ENCODE data around the gene CDKN1C. TPM values are rescaled to one million over a fixed set of nuclear protein-coding genes. Genes with fewer than 3 reads are reported as not detected.
A peak's percentile ranks its signal among the peaks of the same experiment; 100 is the strongest.

Gene CDKN1C
- total RNA-seq, 4 donors from 2014 or later: 87.0 to 201 (median 121) TPM

- no peak for ATAC-seq
- 100% methylated on average over 4 of the region's 11 CpGs; no CpG with 5 or more reads in 1 of the 2 donors for WGBS, 2 donors (ENCODE audit: low coverage in 1 of 2)
- TF ChIP-seq CTCF (IDR thresholded peaks at IDR 0.05) (no peak), EP300 (IDR thresholded peaks at IDR 0.05) (no peak), POLR2AphosphoS5 (IDR thresholded peaks at IDR 0.05) (no peak), POLR2A (IDR thresholded peaks at IDR 0.05) (no peak)
- Histone ChIP-seq H3K4me3 (no peak overlapping the region), H3K27ac (no peak overlapping the region), H3K4me1 (peaks cover 0 to 32% (median 13%) of the 10 kb centered on the region in 3 donors), H3K27me3 (peaks cover 66% of the 10 kb centered on the region), H3K36me3 (no peaks in the 10 kb centered on the region), H3K9me3 (no peaks in the 10 kb centered on the region)
Measured at GRCh38 chr11:2926611-2927051, 41.1 kb upstream of the CDKN1C start.

GRCh38 chr11:2924821-2925675, 39.5 kb upstream of the CDKN1C start:
- ATAC-seq: no peak
- H3K9me3 ChIP-seq: no peaks in the 10 kb centered on the region
- peaks cover 59% of the 10 kb centered on the region for H3K27me3 ChIP-seq
- TF ChIP-seq POLR2A (IDR thresholded peaks at IDR 0.05) (no peak), EP300 (IDR thresholded peaks at IDR 0.05) (no peak), POLR2AphosphoS5 (IDR thresholded peaks at IDR 0.05) (no peak), CTCF (IDR thresholded peaks at IDR 0.05) (no peak)
- peaks cover 0 to 25% (median 8%) of the 10 kb centered on the region in 3 donors for H3K4me1 ChIP-seq
- H3K4me3 ChIP-seq: no peak overlapping the region
- H3K36me3 ChIP-seq: no peaks in the 10 kb centered on the region
- H3K27ac ChIP-seq: no peak overlapping the region
- whole genome bisulfite sequencing, 2 donors (ENCODE audit: low coverage in 1 of 2): 94 to 98% methylated on average over 14 to 17 of the region's 30 CpGs

DNA sequence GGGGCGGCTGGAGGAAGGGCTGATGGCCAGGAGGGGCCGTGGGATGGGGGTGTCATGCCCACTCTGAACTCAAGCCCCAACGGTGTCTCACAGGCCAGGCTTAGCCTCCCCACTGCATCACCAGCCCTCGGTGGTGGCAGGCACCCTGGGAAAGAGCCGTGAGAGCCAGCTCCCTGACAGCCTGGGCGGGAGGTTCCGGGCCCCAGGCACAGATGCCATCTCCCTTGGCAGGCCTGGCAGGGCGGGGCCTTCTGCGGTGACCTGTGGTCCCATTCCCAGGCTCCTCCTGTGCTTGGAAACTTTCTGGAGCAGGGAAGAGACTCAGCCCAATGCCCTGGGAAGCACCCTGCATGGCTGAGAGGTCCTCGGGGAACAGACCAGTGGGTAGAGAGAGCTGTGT, 38.8 kb upstream of the CDKN1C start:
- no CpG with 5 or more reads among the region's 10 CpGs for WGBS, 2 donors (ENCODE audit: low coverage in 1 of 2)
- no peak for ATAC-seq
- H3K4me1 ChIP-seq: peaks cover 0 to 19% (median 4%) of the 10 kb centered on the region in 3 donors
- H3K36me3 ChIP-seq: no peaks in the 10 kb centered on the region
- peak overlapping the region in 1 of 4 donors; percentile 13 for H3K27ac ChIP-seq
- TF ChIP-seq CTCF (IDR thresholded peaks at IDR 0.05) (no peak), POLR2AphosphoS5 (IDR thresholded peaks at IDR 0.05) (no peak), POLR2A (IDR thresholded peaks at IDR 0.05) (no peak), EP300 (IDR thresholded peaks at IDR 0.05) (no peak)
- no peaks in the 10 kb centered on the region for H3K9me3 ChIP-seq
- H3K27me3 ChIP-seq: peaks cover 52% of the 10 kb centered on the region
- H3K4me3 ChIP-seq: no peak overlapping the region

DNA sequence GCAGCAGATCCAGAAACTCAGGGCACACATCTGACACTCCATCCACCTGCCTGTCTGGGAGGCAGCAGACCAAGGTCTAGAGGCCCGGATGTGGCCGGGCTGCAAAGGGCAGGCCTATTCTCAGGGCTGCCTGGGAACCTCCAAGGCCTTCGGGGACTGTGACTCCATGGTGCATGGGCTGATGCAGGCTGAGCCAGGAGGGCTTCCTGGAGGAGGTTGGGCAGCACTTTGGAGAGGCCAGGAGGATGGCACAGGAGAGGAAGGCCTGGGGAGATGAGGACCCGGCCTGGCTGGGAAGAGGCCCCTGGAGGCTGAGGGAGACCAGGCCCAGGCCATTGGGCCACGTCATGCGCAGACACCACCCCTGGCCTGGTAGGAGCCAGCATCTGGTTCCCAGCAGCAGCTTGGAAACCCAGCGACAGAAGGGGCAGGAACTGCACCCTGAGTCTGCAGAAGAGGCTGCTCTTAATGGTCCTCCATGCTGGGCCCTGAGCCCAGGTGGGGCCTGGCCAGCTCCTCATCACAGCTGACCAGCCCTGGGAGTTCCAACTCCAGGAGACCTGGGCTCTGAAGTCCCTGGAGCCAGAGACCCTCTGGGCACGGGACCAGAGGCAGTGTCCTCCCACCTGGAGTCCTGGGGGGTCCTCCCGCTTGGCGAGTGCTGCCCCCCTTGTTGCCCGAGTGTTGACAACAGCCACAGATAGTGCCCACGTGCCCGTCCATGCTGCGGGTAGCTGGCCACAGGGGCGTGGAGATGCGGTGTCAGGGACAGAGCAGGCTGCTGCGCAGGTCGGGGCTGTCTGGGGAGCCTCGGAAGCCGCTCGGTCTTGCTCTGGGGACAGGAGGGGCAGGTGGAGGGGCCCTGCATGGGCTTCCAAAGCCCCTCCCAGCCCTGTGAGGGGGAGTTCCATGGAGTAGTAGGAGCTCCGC, 38.1 kb upstream of the CDKN1C start:
- Histone ChIP-seq H3K27ac (peak overlapping the region in 1 of 4 donors; percentile 13), H3K4me1 (peaks cover 0 to 12% (median 3%) of the 10 kb centered on the region in 3 donors), H3K4me3 (no peak overlapping the region), H3K9me3 (no peaks in the 10 kb centered on the region), H3K36me3 (no peaks in the 10 kb centered on the region), H3K27me3 (peaks cover 46% of the 10 kb centered on the region)
- WGBS, 2 donors (ENCODE audit: low coverage in 1 of 2): no CpG with 5 or more reads among the region's 22 CpGs
- no peak for TF ChIP-seq EP300 (IDR thresholded peaks at IDR 0.05)
- no peak for TF ChIP-seq POLR2A (IDR thresholded peaks at IDR 0.05)
- no peak for TF ChIP-seq CTCF (IDR thresholded peaks at IDR 0.05)
- TF ChIP-seq POLR2AphosphoS5 (IDR thresholded peaks at IDR 0.05): no peak
- no peak for ATAC-seq
